Esophagus muscularis mucosa (tissue), 3 donors: Measurements from ENCODE around the gene SFPQ.

Experiments used
- POLR2A ChIP-seq: fragments of 450-650 bp; IDR thresholded peaks from one replicate; pipeline ENCODE4 v1.6.1; 2017; ENCODE audit warnings: antibody characterized with exemption, moderate library complexity, mild to moderate bottlenecking, low read depth
- TF ChIP-seq, protein P1 (sequence below), 3 experiments: fragments of 200-600 bp in 2 of 3; fragments of 450-650 bp in 1 of 3; sonication (generic) in 2 of 3; IDR thresholded peaks; one replicate each; pipeline ENCODE4 v1.5.1; 2017 to 2019; ENCODE audit warnings: antibody characterized with exemption in 3 of 3, mild to moderate bottlenecking in 2 of 3, moderate library complexity in 1 of 3

- no peak for TF ChIP-seq POLR2A
- TF ChIP-seq, protein P1, sequence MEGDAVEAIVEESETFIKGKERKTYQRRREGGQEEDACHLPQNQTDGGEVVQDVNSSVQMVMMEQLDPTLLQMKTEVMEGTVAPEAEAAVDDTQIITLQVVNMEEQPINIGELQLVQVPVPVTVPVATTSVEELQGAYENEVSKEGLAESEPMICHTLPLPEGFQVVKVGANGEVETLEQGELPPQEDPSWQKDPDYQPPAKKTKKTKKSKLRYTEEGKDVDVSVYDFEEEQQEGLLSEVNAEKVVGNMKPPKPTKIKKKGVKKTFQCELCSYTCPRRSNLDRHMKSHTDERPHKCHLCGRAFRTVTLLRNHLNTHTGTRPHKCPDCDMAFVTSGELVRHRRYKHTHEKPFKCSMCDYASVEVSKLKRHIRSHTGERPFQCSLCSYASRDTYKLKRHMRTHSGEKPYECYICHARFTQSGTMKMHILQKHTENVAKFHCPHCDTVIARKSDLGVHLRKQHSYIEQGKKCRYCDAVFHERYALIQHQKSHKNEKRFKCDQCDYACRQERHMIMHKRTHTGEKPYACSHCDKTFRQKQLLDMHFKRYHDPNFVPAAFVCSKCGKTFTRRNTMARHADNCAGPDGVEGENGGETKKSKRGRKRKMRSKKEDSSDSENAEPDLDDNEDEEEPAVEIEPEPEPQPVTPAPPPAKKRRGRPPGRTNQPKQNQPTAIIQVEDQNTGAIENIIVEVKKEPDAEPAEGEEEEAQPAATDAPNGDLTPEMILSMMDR (IDR thresholded peaks at IDR 0.05) = no peak
These were observed 21.4 kb downstream of the SFPQ start for GRCh38 chr1:35171579-35171978.
